Spleen (tissue), 7 donors: Measurements from ENCODE around the gene PIK3C3.

Experiments
- POLR2A ChIP-seq, 3 donors: fragments of 450-650 bp; IDR thresholded peaks; one replicate each; pipeline ENCODE4 v1.5.1; 2017; ENCODE audit warnings: antibody characterized with exemption in 3 of 3, mild to moderate bottlenecking in 1 of 3
- TF ChIP-seq, protein P1 (sequence below), 11 experiments: fragments of 200-600 bp in 7 of 11; fragments of 450-650 bp in 4 of 11; sonication (generic) in 4 of 11; IDR thresholded peaks in 8 of 11; conservative IDR thresholded peaks in 3 of 11; 1 replicate in 7 of 11; 2 replicates in 4 of 11; pipeline versions ENCODE4 v1.4.0 to v1.8.0; 2016 to 2021; ENCODE audit warnings: antibody characterized with exemption in 11 of 11, inconsistent platforms in 4 of 11, mild to moderate bottlenecking in 1 of 11
- donor health status: DM: no; HTN: no; CAD: no; lungs with moderate emphysema.
- donor health status: DM: no; HTN: no; CAD: no.
- donor health status: DM: no; HTN: no; CAD: no.

DNA sequence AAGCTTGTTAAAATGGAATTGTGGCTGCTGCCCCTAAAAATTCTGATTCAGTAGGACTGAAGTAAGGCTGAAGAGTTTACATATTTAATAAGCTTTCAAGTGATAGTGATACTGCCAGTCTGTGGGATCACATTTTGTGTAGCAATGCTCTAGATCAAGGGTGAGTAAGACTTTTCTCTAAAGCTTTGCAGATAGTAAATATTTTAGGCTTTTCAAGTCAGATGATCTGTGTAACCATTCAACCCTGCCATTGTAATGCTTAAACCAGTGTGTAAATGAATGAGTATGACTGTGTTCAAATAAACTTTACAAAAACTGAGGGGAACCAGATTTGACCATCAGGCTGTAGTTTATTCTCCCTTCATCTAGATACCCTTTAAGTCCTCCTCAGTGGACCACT lies 92.7 kb downstream of the PIK3C3 start:
- no peak for TF ChIP-seq POLR2A (IDR thresholded peaks at IDR 0.05)
- TF ChIP-seq, protein P1, sequence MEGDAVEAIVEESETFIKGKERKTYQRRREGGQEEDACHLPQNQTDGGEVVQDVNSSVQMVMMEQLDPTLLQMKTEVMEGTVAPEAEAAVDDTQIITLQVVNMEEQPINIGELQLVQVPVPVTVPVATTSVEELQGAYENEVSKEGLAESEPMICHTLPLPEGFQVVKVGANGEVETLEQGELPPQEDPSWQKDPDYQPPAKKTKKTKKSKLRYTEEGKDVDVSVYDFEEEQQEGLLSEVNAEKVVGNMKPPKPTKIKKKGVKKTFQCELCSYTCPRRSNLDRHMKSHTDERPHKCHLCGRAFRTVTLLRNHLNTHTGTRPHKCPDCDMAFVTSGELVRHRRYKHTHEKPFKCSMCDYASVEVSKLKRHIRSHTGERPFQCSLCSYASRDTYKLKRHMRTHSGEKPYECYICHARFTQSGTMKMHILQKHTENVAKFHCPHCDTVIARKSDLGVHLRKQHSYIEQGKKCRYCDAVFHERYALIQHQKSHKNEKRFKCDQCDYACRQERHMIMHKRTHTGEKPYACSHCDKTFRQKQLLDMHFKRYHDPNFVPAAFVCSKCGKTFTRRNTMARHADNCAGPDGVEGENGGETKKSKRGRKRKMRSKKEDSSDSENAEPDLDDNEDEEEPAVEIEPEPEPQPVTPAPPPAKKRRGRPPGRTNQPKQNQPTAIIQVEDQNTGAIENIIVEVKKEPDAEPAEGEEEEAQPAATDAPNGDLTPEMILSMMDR (IDR thresholded peaks at IDR 0.05 in 8 of 11, conservative IDR thresholded peaks at IDR 0.05 in 3 of 11): no peak
